Right lobe of liver (tissue), 6 donors: ENCODE results near the gene TBCD. TPM values are rescaled to one million over a fixed set of nuclear protein-coding genes. Genes with fewer than 3 reads are reported as not detected.

Experiments used
- ATAC-seq, 4 donors: fragments of 200-7000 bp; cut with Tn5 transposase; one replicate each; pipeline ENCODE4 v1.9.1; 2020; ENCODE audit warnings: mild to moderate bottlenecking in 4 of 4, moderate library complexity in 4 of 4
- DNase-seq, 3 donors: peaks; one replicate each; pipeline ENCODE4 v3.0.0-alpha.2; 2020
- H3K27ac ChIP-seq, 3 donors: fragments of 200-600 bp; one replicate each; pipeline ENCODE4 v1.8.0; 2022
- H3K27me3 ChIP-seq, 2 donors: fragments of 200-600 bp; one replicate each; pipeline ENCODE4 v1.8.0; 2022
- H3K36me3 ChIP-seq, 4 donors: fragments of 200-600 bp; sonication (generic) in 1 of 4; one replicate each; pipeline versions ENCODE4 v1.5.1 to v1.8.0; 2017 to 2022; ENCODE audit warnings: control low read depth in 1 of 4
- H3K4me1 ChIP-seq, 4 donors: fragments of 200-600 bp; sonication (generic) in 1 of 4; one replicate each; pipeline versions ENCODE4 v1.5.1 to v1.8.0; 2017 to 2022; ENCODE audit warnings: control low read depth in 1 of 4
- H3K4me3 ChIP-seq, 3 donors: fragments of 200-600 bp; one replicate each; pipeline ENCODE4 v1.8.0; 2022
- H3K9me3 ChIP-seq, 4 donors: fragments of 200-600 bp; sonication (generic) in 1 of 4; one replicate each; pipeline versions ENCODE4 v1.5.1 to v1.8.0; 2017 to 2022; ENCODE audit warnings: control low read depth in 1 of 4
- POLR2A ChIP-seq: fragments of 450-650 bp; IDR thresholded peaks from one replicate; pipeline ENCODE4 v1.6.1; 2017; ENCODE audit warnings: antibody characterized with exemption, mild to moderate bottlenecking
- WGBS: methylation state at CpG from one replicate; pipeline ENCODE4 v1.1.6; 2018; ENCODE audit warnings: low coverage, low lambda C conversion rate; ENCODE audit not compliant: insufficient coverage; ENCODE audit errors: missing lambda C conversion rate; 5-methylcytosine and 5-hydroxymethylcytosine counted together
- intact Hi-C, 2 donors: fragments of 100-400 bp; cut with DNase I; formaldehyde crosslinking; loops; one replicate each; pipeline versions ENCODE4 v1.11.2 to v1.14.1; 2022
- total RNA-seq, 6 experiments: library from RNA; depleted of rRNA in 2 of 6; stranded (reverse); fragments of >200 nt in 2 of 6; fragmentation: NEBNext Ultra II Directional in 3 of 6; extraction: Animal tissue kit (Norgen Biotek cat#: 25700) in 3 of 6; gene quantifications; one replicate each; pipeline versions ENCODE4 v1.1.0 to v1.2.4, GENCODE V29; 2016 to 2023
- TF ChIP-seq, protein P1 (sequence below), 4 donors: fragments of 200-600 bp in 3 of 4; fragments of 450-650 bp in 1 of 4; IDR thresholded peaks; one replicate each; pipeline versions ENCODE4 v1.5.1 to v1.8.0; 2016 to 2022; ENCODE audit warnings: antibody characterized with exemption in 4 of 4, mild to moderate bottlenecking in 2 of 4
- donor health status: DM: no; HTN: yes; CAD: no.
- donor health status: DM: no; HTN: no; CAD: no.
- donor health status: DM: no; HTN: no; CAD: no.
- donor health status: DM: no; HTN: yes; CAD: no.
- donor health status: DM: no; HTN: yes; CAD: no.

The TBCD gene
- total RNA-seq, 6 experiments from 2014 or later: 28.0 to 55.7 (median 41.3) TPM

GRCh38 chr17:82788206-82789001 lies 36.5 kb downstream of the TBCD start:
- H3K4me1 ChIP-seq: no peaks in the 10 kb centered on the region
- H3K27me3 ChIP-seq: no peaks in the 10 kb centered on the region
- H3K36me3 ChIP-seq: peaks cover 0 to 2% (median 0%) of the 10 kb centered on the region in 4 donors
- intact Hi-C loops: loop anchor here (10.0 kb wide), 2 partner anchors 116 to 126 kb away; no protein-coding TSS in a partner anchor
- 97% methylated on average over 13 of the region's 18 CpGs for WGBS
- TF ChIP-seq, protein P1, sequence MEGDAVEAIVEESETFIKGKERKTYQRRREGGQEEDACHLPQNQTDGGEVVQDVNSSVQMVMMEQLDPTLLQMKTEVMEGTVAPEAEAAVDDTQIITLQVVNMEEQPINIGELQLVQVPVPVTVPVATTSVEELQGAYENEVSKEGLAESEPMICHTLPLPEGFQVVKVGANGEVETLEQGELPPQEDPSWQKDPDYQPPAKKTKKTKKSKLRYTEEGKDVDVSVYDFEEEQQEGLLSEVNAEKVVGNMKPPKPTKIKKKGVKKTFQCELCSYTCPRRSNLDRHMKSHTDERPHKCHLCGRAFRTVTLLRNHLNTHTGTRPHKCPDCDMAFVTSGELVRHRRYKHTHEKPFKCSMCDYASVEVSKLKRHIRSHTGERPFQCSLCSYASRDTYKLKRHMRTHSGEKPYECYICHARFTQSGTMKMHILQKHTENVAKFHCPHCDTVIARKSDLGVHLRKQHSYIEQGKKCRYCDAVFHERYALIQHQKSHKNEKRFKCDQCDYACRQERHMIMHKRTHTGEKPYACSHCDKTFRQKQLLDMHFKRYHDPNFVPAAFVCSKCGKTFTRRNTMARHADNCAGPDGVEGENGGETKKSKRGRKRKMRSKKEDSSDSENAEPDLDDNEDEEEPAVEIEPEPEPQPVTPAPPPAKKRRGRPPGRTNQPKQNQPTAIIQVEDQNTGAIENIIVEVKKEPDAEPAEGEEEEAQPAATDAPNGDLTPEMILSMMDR (IDR thresholded peaks at IDR 0.05): no peak
- TF ChIP-seq POLR2A: no peak
- DNase-seq (no peak), ATAC-seq (no peak)
- no peak overlapping the region for H3K4me3 ChIP-seq
- H3K27ac ChIP-seq: no peak overlapping the region
- no peaks in the 10 kb centered on the region for H3K9me3 ChIP-seq

DNA sequence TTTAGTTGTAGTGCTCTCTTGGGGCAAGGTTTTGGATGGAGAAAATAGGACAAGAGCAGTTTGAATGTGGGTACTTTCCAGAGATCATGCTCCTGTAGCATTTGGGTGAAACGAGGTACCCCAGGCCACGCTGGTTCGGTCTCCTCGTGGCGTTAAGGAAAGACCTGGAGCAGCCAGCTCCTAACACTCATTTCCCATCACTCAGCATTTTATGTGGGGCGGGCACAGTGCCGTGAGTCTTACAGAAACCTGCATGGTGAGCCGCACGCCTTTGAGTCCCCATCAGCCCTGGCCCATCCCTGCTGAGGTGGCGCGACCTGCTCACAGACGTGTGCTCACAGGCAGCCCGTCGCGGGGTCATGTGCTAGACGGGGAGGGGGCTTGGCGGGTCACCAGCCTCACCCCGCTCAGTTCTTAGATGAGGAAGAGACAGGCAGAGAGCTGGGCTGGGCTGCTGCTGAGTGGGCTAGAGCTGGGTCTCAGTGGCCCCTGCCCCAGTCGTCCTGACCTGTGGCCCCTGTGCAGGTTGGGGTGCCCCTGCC lies 37.3 kb downstream of the TBCD start:
- Histone ChIP-seq H3K9me3 (no peaks in the 10 kb centered on the region), H3K27me3 (no peaks in the 10 kb centered on the region), H3K4me3 (no peak overlapping the region), H3K36me3 (no peaks in the 10 kb centered on the region), H3K4me1 (no peaks in the 10 kb centered on the region), H3K27ac (no peak overlapping the region)
- WGBS: 100% methylated on average over 4 of the region's 19 CpGs
- intact Hi-C loops: loop anchor here (10.0 kb wide), 2 partner anchors 116 to 126 kb away; no protein-coding TSS in a partner anchor
- ATAC-seq: peak in 1 of 4 donors; percentile 32
- TF ChIP-seq, protein P1 (IDR thresholded peaks at IDR 0.05): no peak
- TF ChIP-seq POLR2A: no peak
- DNase-seq: no peak

GRCh38 chr17:82789806-82790205 lies 37.9 kb downstream of the TBCD start:
- no peaks in the 10 kb centered on the region for H3K4me1 ChIP-seq
- H3K36me3 ChIP-seq: no peaks in the 10 kb centered on the region
- DNase-seq: no peak
- TF ChIP-seq, protein P1 (IDR thresholded peaks at IDR 0.05): no peak
- TF ChIP-seq POLR2A: no peak
- intact Hi-C loops: loop anchor here (10.0 kb wide), 2 partner anchors 115 to 125 kb away; no protein-coding TSS in a partner anchor
- no peaks in the 10 kb centered on the region for H3K9me3 ChIP-seq
- no peak overlapping the region for H3K27ac ChIP-seq
- WGBS: 98% methylated on average over 8 of the region's 18 CpGs
- H3K4me3 ChIP-seq: no peak overlapping the region
- ATAC-seq: peak in 1 of 4 donors; percentile 15
- H3K27me3 ChIP-seq: no peaks in the 10 kb centered on the region

GRCh38 chr17:82790391-82790790 lies 38.5 kb downstream of the TBCD start:
- WGBS: 91% methylated on average over 4 of the region's 13 CpGs
- TF ChIP-seq, protein P1 (IDR thresholded peaks at IDR 0.05): no peak
- no peak for TF ChIP-seq POLR2A
- Histone ChIP-seq H3K9me3 (no peaks in the 10 kb centered on the region), H3K36me3 (peaks cover 0 to under 1% (median 0%) of the 10 kb centered on the region in 4 donors), H3K4me3 (no peak overlapping the region), H3K27ac (no peak overlapping the region), H3K4me1 (no peaks in the 10 kb centered on the region), H3K27me3 (no peaks in the 10 kb centered on the region)
- DNase-seq: no peak
- intact Hi-C loops: no loop called here
- no peak for ATAC-seq
